HK-2 (cell line): ENCODE measurements around the gene APOBEC3A.

Source experiments
- DNase-seq: peaks from one replicate; pipeline ENCODE4 v3.0.0-alpha.2; 2018; ENCODE audit not compliant: unreplicated experiment

APOBEC3A gene

GRCh38 chr22:38957046-38957770, at the start of gene APOBEC3A:
APOBEC3A (plus strand) TSS chr22:38957609; CDS start chr22:38957692, 83 bp downstream.
- DNase-seq = no peak

- DNase-seq = no peak
These were observed 49.6 kb upstream of the APOBEC3A start for GRCh38 chr22:38907767-38908166.

GRCh38 chr22:38911434-38911833, 46.0 kb upstream of the APOBEC3A start:
- no peak for DNase-seq

- no peak for DNase-seq
These were observed 37.7 kb upstream of the APOBEC3A start for GRCh38 chr22:38919631-38920190.

GRCh38 chr22:38921120-38921519, 36.3 kb upstream of the APOBEC3A start:
- DNase-seq = no peak

- DNase-seq = no peak
These were observed 35.6 kb upstream of the APOBEC3A start for GRCh38 chr22:38921806-38922205.

- peak; percentile 64 for DNase-seq
These were observed 33.7 kb upstream of the APOBEC3A start for GRCh38 chr22:38923463-38924346.

GRCh38 chr22:38924347-38924952, 33.0 kb upstream of the APOBEC3A start:
- peak; percentile 55 for DNase-seq

GRCh38 chr22:38925571-38926041, 31.8 kb upstream of the APOBEC3A start:
- DNase-seq = peak; percentile 61

GRCh38 chr22:38927033-38927781, 30.2 kb upstream of the APOBEC3A start:
- DNase-seq = no peak

- DNase-seq = no peak
These were observed 26.9 kb upstream of the APOBEC3A start for GRCh38 chr22:38930512-38930911.

- no peak for DNase-seq
These were observed 22.4 kb upstream of the APOBEC3A start for GRCh38 chr22:38935023-38935422.

- no peak for DNase-seq
These were observed 21.8 kb upstream of the APOBEC3A start for GRCh38 chr22:38935616-38936015.

- no peak for DNase-seq
These were observed 20.8 kb upstream of the APOBEC3A start for GRCh38 chr22:38936562-38936961.

GRCh38 chr22:38937036-38937435, 20.4 kb upstream of the APOBEC3A start:
- DNase-seq = no peak

GRCh38 chr22:38937541-38937940, 19.9 kb upstream of the APOBEC3A start:
- DNase-seq = no peak

- no peak for DNase-seq
These were observed 19.2 kb upstream of the APOBEC3A start for GRCh38 chr22:38938221-38938620.

- no peak for DNase-seq
These were observed 18.5 kb upstream of the APOBEC3A start for GRCh38 chr22:38938925-38939324.

- DNase-seq = no peak
These were observed 16.5 kb upstream of the APOBEC3A start for GRCh38 chr22:38940811-38941384.

- no peak for DNase-seq
These were observed 15.9 kb upstream of the APOBEC3A start for GRCh38 chr22:38941488-38941987.

- no peak for DNase-seq
These were observed 14.7 kb upstream of the APOBEC3A start for GRCh38 chr22:38942702-38943101.
